Keratinocyte (primary cell): ENCODE measurements around the gene ATP8B1. TPM values are rescaled to one million over a fixed set of nuclear protein-coding genes. Genes with fewer than 3 reads are reported as not detected.
"Not testable (repeated sequence)": the region's sequence is repeated elsewhere in the genome, so short reads cannot be mapped to it uniquely, and the experiment has no call there.

ENCODE experiments used
- DNase-seq: peaks from one replicate; pipeline ENCODE4 v3.0.0-alpha.2; 2011; ENCODE audit warnings: low read depth, missing footprints, low spot score
- FAIRE-seq: peaks from 2 replicates; lab custom pipeline; 2011; peaks lifted over from hg19 to GRCh38; lab: Jason Lieb, UNC
- H2AFZ ChIP-seq: 2 replicates; pipeline ENCODE4 v1.6.0; 2012; ENCODE audit warnings: low read length, control low read depth, inconsistent platforms; ENCODE audit not compliant: control insufficient read depth
- H3K27ac ChIP-seq: 2 replicates; pipeline ENCODE4 v1.5.1; 2011; ENCODE audit warnings: low read length; ENCODE audit not compliant: control insufficient read depth, insufficient read depth
- H3K27me3 ChIP-seq: 3 replicates; pipeline ENCODE4 v1.6.0; 2011; ENCODE audit warnings: low read length; ENCODE audit not compliant: control insufficient read depth, insufficient read depth; ENCODE audit errors: extremely low read depth
- H3K36me3 ChIP-seq, 2 experiments: 2 replicates in 1 of 2; 3 replicates in 1 of 2; pipeline ENCODE4 v1.5.1; 2011; ENCODE audit warnings: low read length in 2 of 2, mild to moderate bottlenecking in 1 of 2; ENCODE audit not compliant: control insufficient read depth in 2 of 2, insufficient read depth in 2 of 2; ENCODE audit errors: extremely low read depth in 1 of 2
- H3K4me1 ChIP-seq: 3 replicates; pipeline ENCODE4 v1.5.1; 2011; ENCODE audit warnings: low read length; ENCODE audit not compliant: control insufficient read depth, insufficient read depth; ENCODE audit errors: extremely low read depth
- H3K4me2 ChIP-seq: 3 replicates; pipeline ENCODE4 v1.6.0; 2011; ENCODE audit warnings: low read depth, low read length; ENCODE audit not compliant: control insufficient read depth, insufficient read depth; ENCODE audit errors: extremely low read depth
- H3K4me3 ChIP-seq, 3 experiments: fragments of 200-600 bp in 1 of 3; sonication (generic) in 1 of 3; 2 replicates in 2 of 3; 3 replicates in 1 of 3; pipeline ENCODE4 v1.5.1; 2011 to 2016; ENCODE audit warnings: low read length in 3 of 3, mild to moderate bottlenecking in 3 of 3, control low read depth in 2 of 3, inconsistent platforms in 1 of 3, low read depth in 1 of 3, mixed read lengths in 1 of 3, mixed run types in 1 of 3, moderate library complexity in 1 of 3; ENCODE audit not compliant: control insufficient read depth in 2 of 3, insufficient read depth in 2 of 3; ENCODE audit errors: extremely low read depth in 1 of 3
- H3K79me2 ChIP-seq: 2 replicates; pipeline ENCODE4 v1.6.0; 2012; ENCODE audit warnings: low read length; ENCODE audit not compliant: control insufficient read depth, insufficient read depth
- H3K9ac ChIP-seq: 3 replicates; pipeline ENCODE4 v1.6.0; 2011; ENCODE audit warnings: low read length; ENCODE audit not compliant: control insufficient read depth, insufficient read depth; ENCODE audit errors: extremely low read depth
- H3K9me1 ChIP-seq: 3 replicates; pipeline ENCODE4 v1.6.0; 2011; ENCODE audit warnings: low read length; ENCODE audit not compliant: control insufficient read depth, insufficient read depth; ENCODE audit errors: extremely low read depth
- H3K9me3 ChIP-seq: 2 replicates; pipeline ENCODE4 v1.5.1; 2012; ENCODE audit warnings: low read depth, low read length; ENCODE audit not compliant: control insufficient read depth
- H4K20me1 ChIP-seq: 3 replicates; pipeline ENCODE4 v1.6.0; 2011; ENCODE audit warnings: low read length; ENCODE audit not compliant: control insufficient read depth, insufficient read depth; ENCODE audit errors: extremely low read depth
- CTCF ChIP-seq, 3 experiments: IDR thresholded peaks in 1 of 3; conservative IDR thresholded peaks in 1 of 3; optimal IDR thresholded peaks in 1 of 3; 2 replicates in 2 of 3; 3 replicates in 1 of 3; pipeline versions ENCODE3 to v1.5.1; 2011; ENCODE audit warnings: low read length in 3 of 3, mild to moderate bottlenecking in 3 of 3, moderate library complexity in 2 of 3, control low read depth in 1 of 3, inconsistent platforms in 1 of 3; ENCODE audit not compliant: insufficient read depth in 2 of 3; ENCODE audit errors: extremely low read depth in 1 of 3
- EZH2 ChIP-seq: IDR thresholded peaks from one replicate; pipeline ENCODE4 v1.6.1; 2012; ENCODE audit warnings: inconsistent platforms, mild to moderate bottlenecking, low read length, moderate library complexity
- dilution Hi-C: fragments of 300-500 bp; cut with MboI; formaldehyde crosslinking; loops from one replicate; pipeline ENCODE4 v1.7.0; 2020; ENCODE audit warnings: low sequenced_read_pairs; ENCODE audit not compliant: extremely low pct_ligation_motif_present
- polyA plus RNA-seq, 5 experiments: library from polyadenylated mRNA; depleted of rRNA in 3 of 5; stranded (reverse) in 3 of 5; stranded (forward) in 1 of 5; unstranded in 1 of 5; fragments of >200 nt; gene quantifications; 1 replicate in 1 of 5; 2 replicates in 3 of 5; 3 replicates in 1 of 5; pipeline versions ENCODE4 v1.2.1 to v1.2.3, GENCODE V29; 2011 to 2012; ENCODE audit warnings: missing spikeins in 2 of 5, low read depth in 1 of 5, low replicate concordance in 1 of 5

ATP8B1 gene
- polyA plus RNA-seq, 1 donor (not counting 4 experiments of a cell fraction or from before 2014, with no cell fraction given) = 20.4 TPM

GRCh38 chr18:57644540-57644939, 158.6 kb downstream of the ATP8B1 start:
- FAIRE-seq = no peak
- Histone ChIP-seq H3K9me1 (no peaks in the 10 kb centered on the region), H3K4me2 (no peak overlapping the region), H3K36me3 (no peaks in the 10 kb centered on the region), H3K4me1 (peaks cover 4% of the 10 kb centered on the region), H3K9ac (no peak overlapping the region), H3K27me3 (no peaks in the 10 kb centered on the region), H3K27ac (no peak overlapping the region), H3K79me2 (peaks cover 5% of the 10 kb centered on the region), H2AFZ (no peak overlapping the region), H3K9me3 (no peaks in the 10 kb centered on the region), H3K4me3 (no peak overlapping the region), H4K20me1 (no peaks in the 10 kb centered on the region)
- no peak for DNase-seq
- dilution Hi-C loops = no loop called here
- TF ChIP-seq CTCF (optimal IDR thresholded peaks at IDR 0.05 in 1 of 3, IDR thresholded peaks at IDR 0.05 in 1 of 3, conservative IDR thresholded peaks at IDR 0.05 in 1 of 3; ENCODE audit: extremely low read depth in 1 of 3, insufficient read depth in 2 of 3, low read length in 3 of 3) (no peak), EZH2 (no peak)

GRCh38 chr18:57643726-57644125, 159.4 kb downstream of the ATP8B1 start:
- H3K4me2 ChIP-seq, H3K27ac ChIP-seq, H3K79me2 ChIP-seq, H3K9me1 ChIP-seq, dilution Hi-C loops, H3K9ac ChIP-seq, FAIRE-seq, H3K36me3 ChIP-seq, H3K27me3 ChIP-seq, DNase-seq, H3K4me1 ChIP-seq, H3K4me3 ChIP-seq, H4K20me1 ChIP-seq, H3K9me3 ChIP-seq, H2AFZ ChIP-seq: not testable (repeated sequence)

GRCh38 chr18:57642462-57642861, 160.7 kb downstream of the ATP8B1 start:
- H3K4me1 ChIP-seq, H3K4me2 ChIP-seq, H3K27ac ChIP-seq, H4K20me1 ChIP-seq, H2AFZ ChIP-seq, dilution Hi-C loops, H3K9me1 ChIP-seq, DNase-seq, H3K79me2 ChIP-seq, H3K9me3 ChIP-seq, H3K9ac ChIP-seq, H3K27me3 ChIP-seq, H3K4me3 ChIP-seq, FAIRE-seq, H3K36me3 ChIP-seq: not testable (repeated sequence)
